Adrenal gland (tissue), 12 donors: ENCODE data around the gene OSBP2. TPM values are rescaled to one million over a fixed set of nuclear protein-coding genes. Genes with fewer than 3 reads are reported as not detected.
A peak's percentile ranks its signal among the peaks of the same experiment; 100 is the strongest.

ENCODE experiments used
- DNase-seq, 7 donors: peaks; one replicate each; pipeline ENCODE4 v3.0.0-alpha.2; 2019 to 2020
- H3K27ac ChIP-seq, 5 donors: fragments of 200-600 bp; sonication (generic) in 4 of 5; 1 replicate in 3 of 5; 2 replicates in 2 of 5; pipeline versions ENCODE4 v1.5.1 to v1.8.0; 2016 to 2020; ENCODE audit warnings: mild to moderate bottlenecking in 1 of 5
- H3K27me3 ChIP-seq: fragments of 200-600 bp; 2 replicates; pipeline ENCODE4 v1.8.0; 2021
- H3K36me3 ChIP-seq, 2 donors: fragments of 200-600 bp; replicated peaks in 1 of 2; 1 replicate in 1 of 2; 2 replicates in 1 of 2; pipeline versions ENCODE4 v1.5.1 to v1.8.0; 2018 to 2022
- H3K4me1 ChIP-seq, 2 donors: fragments of 200-600 bp; replicated peaks in 1 of 2; 1 replicate in 1 of 2; 2 replicates in 1 of 2; pipeline versions ENCODE4 v1.5.1 to v1.8.0; 2018 to 2021
- H3K4me3 ChIP-seq, 4 donors: fragments of 200-600 bp; sonication (generic) in 3 of 4; one replicate each; pipeline ENCODE4 v1.5.1; 2016 to 2018
- H3K9me3 ChIP-seq, 3 donors: fragments of 200-600 bp; sonication (generic) in 1 of 3; replicated peaks in 1 of 3; 1 replicate in 2 of 3; 2 replicates in 1 of 3; pipeline versions ENCODE4 v1.5.1 to v1.8.0; 2016 to 2021
- CTCF ChIP-seq, 6 experiments: fragments of 450-650 bp in 4 of 6; fragments of 200-600 bp in 2 of 6; sonication (generic) in 1 of 6; IDR thresholded peaks; 1 replicate in 5 of 6; 2 replicates in 1 of 6; pipeline versions ENCODE4 v1.5.1 to v1.8.0; 2016 to 2021; ENCODE audit warnings: antibody characterized with exemption in 6 of 6, mild to moderate bottlenecking in 2 of 6, moderate library complexity in 1 of 6
- POLR2A ChIP-seq, 2 donors: fragments of 450-650 bp; IDR thresholded peaks; one replicate each; pipeline ENCODE4 v1.6.1; 2017; ENCODE audit warnings: antibody characterized with exemption in 2 of 2, mild to moderate bottlenecking in 2 of 2, moderate library complexity in 1 of 2
- WGBS, 4 donors: extraction: QIAGEN DNeasy Blood & Tissue Kit in 2 of 4; methylation state at CpG; one replicate each; pipeline versions ENCODE4 v1.1.5 to v1.1.7; 2013 to 2017; 5-methylcytosine and 5-hydroxymethylcytosine counted together
- intact Hi-C, 2 donors: fragments of 100-400 bp; cut with DNase I; formaldehyde crosslinking; loops; one replicate each; pipeline versions ENCODE4 v1.14.1 to v1.15.0; 2022 to 2023
- polyA plus RNA-seq, 3 donors: library from polyadenylated mRNA; stranded (reverse); fragments of 200-250 nt in 2 of 3; fragments of 350-450 nt in 1 of 3; fragmentation: Illumina TruSeq in 1 of 3; extraction: RNeasy Lipid Tissue Mini Kit (QIAGEN cat#74804) in 1 of 3; gene quantifications; one replicate each; pipeline ENCODE4 v1.2.3, GENCODE V29; 2013 to 2014
- total RNA-seq, 9 donors: library from RNA; depleted of rRNA in 4 of 9; stranded (reverse); fragments of >200 nt in 4 of 9; fragments of 120-200 nt in 1 of 9; fragmentation: NEBNext Ultra II Directional in 1 of 9; extraction: Animal tissue kit (Norgen Biotek cat#: 25700) in 1 of 9; gene quantifications; one replicate each; pipeline versions ENCODE4 v1.1.0 to v1.2.4, GENCODE V29; 2013 to 2023
- donor health status: healthy with polysubstance abuse.
- donor health status: Bipolar disorder and iron deficiency.
- donor health status: DM: yes; HTN: yes; CAD: no.
- donor health status: DM: no; HTN: no; CAD: no.
- donor health status: DM: no; HTN: no; CAD: no.
- donor health status: DM: yes; HTN: yes; CAD: no.

The OSBP2 gene
- total and polyA plus RNA-seq, 12 donors, result 7.3 to 35.6 (median 19.7) TPM

DNA sequence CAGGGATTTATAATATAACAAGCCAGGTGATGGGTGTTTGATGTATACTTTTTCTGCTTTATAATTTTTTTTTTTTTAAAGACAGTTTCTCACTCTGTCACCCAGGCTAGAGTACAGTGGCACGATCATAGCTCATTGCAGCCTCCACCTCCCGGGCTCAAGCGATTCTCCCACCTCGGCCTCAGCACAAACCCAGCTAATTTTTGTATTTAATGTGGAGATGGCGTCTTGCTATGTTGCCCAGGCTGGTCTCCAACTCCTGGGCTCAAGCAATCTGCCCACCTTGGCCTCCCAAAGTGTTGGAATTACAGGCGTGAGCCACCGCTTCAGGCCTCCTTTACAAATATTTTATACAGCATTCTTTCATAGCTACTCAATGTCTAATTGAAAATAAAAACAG is 225.3 kb downstream of the OSBP2 start:
- intact Hi-C loops, result loop anchor here (2.0 to 10.0 kb wide), 3 partner anchors 157 to 285 kb away; partner anchors contain the start of gene SLC35E4 (in 2 of the 2)
- no peaks in the 10 kb centered on the region for H3K36me3 ChIP-seq
- TF ChIP-seq CTCF (IDR thresholded peaks at IDR 0.05), result no peak
- no peak for TF ChIP-seq POLR2A (IDR thresholded peaks at IDR 0.05)

GRCh38 chr22:30920407-30920806 is 225.7 kb downstream of the OSBP2 start:
- Histone ChIP-seq H3K9me3 (peaks cover 0 to 11% (median 0%) of the 10 kb centered on the region in 3 donors), H3K4me3 (no peak overlapping the region), H3K36me3 (no peaks in the 10 kb centered on the region), H3K27me3 (no peaks in the 10 kb centered on the region), H3K4me1 (peaks cover 0 to 13% of the 10 kb centered on the region in 2 donors), H3K27ac (no peak overlapping the region)
- intact Hi-C loops, result loop anchor here (2.0 to 10.0 kb wide), 3 partner anchors 158 to 286 kb away; partner anchors contain the start of gene SLC35E4 (in 2 of the 2)
- TF ChIP-seq CTCF (IDR thresholded peaks at IDR 0.05) (peak; percentile 67 to 92 (median 86)), POLR2A (IDR thresholded peaks at IDR 0.05) (no peak)
- whole genome bisulfite sequencing, 4 donors, result 0 to 2% (median 1%) methylated on average over 9 of the region's 9 CpGs
- peak; percentile 72 to 90 (median 78) for DNase-seq

More for the DNA sequence above, 225.3 kb downstream of the OSBP2 start:
- H3K9me3 ChIP-seq, result peaks cover 0 to 15% (median 0%) of the 10 kb centered on the region in 3 donors
- H3K27me3 ChIP-seq, result no peaks in the 10 kb centered on the region
- 76 to 82% (median 80%) methylated on average over 7 of the region's 7 CpGs for WGBS, 4 donors
- no peak for DNase-seq
- H3K4me3 ChIP-seq, result no peak overlapping the region
- peaks cover 0 to 13% of the 10 kb centered on the region in 2 donors for H3K4me1 ChIP-seq
- no peak overlapping the region for H3K27ac ChIP-seq

- intact Hi-C loops, result loop anchor here (2.0 to 10.0 kb wide), 3 partner anchors 158 to 286 kb away; partner anchors contain the start of gene SLC35E4 (in 2 of the 2)
These were observed 226.4 kb downstream of the OSBP2 start for GRCh38 chr22:30921108-30921507.

GRCh38 chr22:30922151-30922611 is 227.5 kb downstream of the OSBP2 start:
- 29 to 71% (median 49%) methylated on average over 13 to 34 of the region's 34 CpGs for WGBS, 4 donors
- DNase-seq, result peak; percentile 56 to 79 (median 62)
- intact Hi-C loops, result loop anchor here (5.0 to 10.0 kb wide), 2 partner anchors 160 to 287 kb away; partner anchors contain the start of gene SLC35E4 (in 2 of the 2)
- H3K27ac ChIP-seq, result peak overlapping the region in 2 of 5 donors; percentile 38 to 41
- peak overlapping the region in 2 of 4 donors; percentile 9 to 39 for H3K4me3 ChIP-seq
- H3K36me3 ChIP-seq, result peaks cover 0 to 7% of the 10 kb centered on the region in 2 donors
- peaks cover 0 to 13% of the 10 kb centered on the region in 2 donors for H3K4me1 ChIP-seq
- no peaks in the 10 kb centered on the region for H3K27me3 ChIP-seq
- TF ChIP-seq CTCF (IDR thresholded peaks at IDR 0.05) (no peak), POLR2A (IDR thresholded peaks at IDR 0.05) (no peak)
- H3K9me3 ChIP-seq, result no peaks in the 10 kb centered on the region

More at GRCh38 chr22:30921108-30921507, 226.4 kb downstream of the OSBP2 start:
- Histone ChIP-seq H3K4me3 (peak overlapping the region in 1 of 4 donors; percentile 39), H3K9me3 (peaks cover 0 to 4% (median 0%) of the 10 kb centered on the region in 3 donors), H3K27ac (no peak overlapping the region), H3K27me3 (no peaks in the 10 kb centered on the region), H3K4me1 (peaks cover 0 to 13% of the 10 kb centered on the region in 2 donors), H3K36me3 (no peaks in the 10 kb centered on the region)
- no peak for TF ChIP-seq POLR2A (IDR thresholded peaks at IDR 0.05)
- TF ChIP-seq CTCF (IDR thresholded peaks at IDR 0.05), result no peak
- DNase-seq, result no peak
- 72 to 76% (median 72%) methylated on average over 6 of the region's 6 CpGs for WGBS, 4 donors
